ENCODE measurements around the gene ZDHHC11.
"Not testable (repeated sequence)": the region's sequence is repeated elsewhere in the genome, so short reads cannot be mapped to it uniquely, and the experiment has no call there.

Gene ZDHHC11

GRCh38 chr5:855771-856530, 5.2 kb upstream of the ZDHHC11 start:
- Mint-ChIP-seq H3K27me3 (peaks cover 21% of the 10 kb centered on the region), H3K27ac (no peak overlapping the region), H3K4me1 (no peaks in the 10 kb centered on the region), H3K4me3 (no peak overlapping the region), H3K9me3 (no peaks in the 10 kb centered on the region)
- peak; percentile 53 for ATAC-seq
- peak; percentile 26 to 28 for DNase-seq

- H3K27me3 Mint-ChIP-seq, result peaks cover 21% of the 10 kb centered on the region
- no peak for ATAC-seq
- no peak for DNase-seq
- no peaks in the 10 kb centered on the region for H3K9me3 Mint-ChIP-seq
- no peak overlapping the region for H3K27ac Mint-ChIP-seq
- H3K4me3 Mint-ChIP-seq, result no peak overlapping the region
- no peaks in the 10 kb centered on the region for H3K4me1 Mint-ChIP-seq
Observed at GRCh38 chr5:854966-855743, 4.4 kb upstream of the ZDHHC11 start.

GRCh38 chr5:854217-854616, 3.4 kb upstream of the ZDHHC11 start:
- Mint-ChIP-seq H3K27ac (no peak overlapping the region), H3K27me3 (peaks cover 21% of the 10 kb centered on the region), H3K4me1 (no peaks in the 10 kb centered on the region), H3K4me3 (no peak overlapping the region), H3K9me3 (no peaks in the 10 kb centered on the region)
- ATAC-seq (no peak), DNase-seq (no peak)

GRCh38 chr5:853416-854090, 2.8 kb upstream of the ZDHHC11 start:
- H3K27me3 Mint-ChIP-seq, result peaks cover 21% of the 10 kb centered on the region
- H3K27ac Mint-ChIP-seq, DNase-seq, H3K9me3 Mint-ChIP-seq, H3K4me1 Mint-ChIP-seq, ATAC-seq, H3K4me3 Mint-ChIP-seq: not testable (repeated sequence)

- Mint-ChIP-seq H3K9me3 (no peaks in the 10 kb centered on the region), H3K27me3 (peaks cover 21% of the 10 kb centered on the region), H3K4me1 (no peaks in the 10 kb centered on the region), H3K27ac (no peak overlapping the region), H3K4me3 (no peak overlapping the region)
- DNase-seq, result no peak
- ATAC-seq, result no peak
Observed at GRCh38 chr5:852431-853401, 1.9 kb upstream of the ZDHHC11 start.

DNA sequence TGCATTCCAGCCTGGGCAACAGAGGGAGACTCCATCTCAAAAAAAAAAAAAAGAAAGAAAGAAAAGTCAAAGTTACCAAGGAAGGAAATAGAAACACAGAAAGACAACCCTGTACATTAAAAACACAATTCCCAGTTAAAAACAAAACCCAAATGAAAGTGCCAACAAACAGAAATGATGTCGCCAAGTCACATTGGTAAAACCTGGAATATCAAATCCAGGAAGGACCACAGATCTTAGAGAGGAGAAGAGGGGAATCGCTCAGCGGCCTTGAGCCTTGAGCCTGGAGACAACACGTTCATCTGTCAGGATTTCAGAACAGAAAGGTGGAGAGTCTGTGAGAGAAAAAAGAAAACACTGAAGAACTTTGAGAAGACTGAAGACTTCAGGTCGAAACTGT, 1.2 kb upstream of the ZDHHC11 start:
- Mint-ChIP-seq H3K4me3 (no peak overlapping the region), H3K9me3 (peaks cover 0 to 1% of the 10 kb centered on the region in 2 donors), H3K27ac (no peak overlapping the region), H3K27me3 (peaks cover 21% of the 10 kb centered on the region), H3K4me1 (peaks cover under 1% of the 10 kb centered on the region)
- ATAC-seq (no peak), DNase-seq (no peak)

DNA sequence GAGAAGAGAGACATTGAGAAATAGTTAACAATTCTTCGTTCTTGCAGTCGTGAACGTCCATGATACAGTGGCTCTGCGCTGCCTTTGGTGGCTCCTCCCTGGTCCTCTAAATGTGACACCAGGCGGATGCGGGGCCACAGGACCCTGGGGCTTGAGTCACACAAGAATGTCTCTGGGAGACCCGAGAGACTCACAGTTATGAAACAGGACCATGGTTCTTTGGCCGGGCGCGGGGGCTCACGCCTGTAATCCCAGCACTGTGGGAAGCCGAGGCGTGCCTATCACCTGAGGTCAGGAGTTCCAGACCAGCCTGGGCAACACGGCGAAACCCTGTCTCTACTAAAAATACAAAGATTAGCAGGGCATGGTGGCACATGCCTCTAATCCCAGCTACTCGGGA, 767 bp upstream of the ZDHHC11 start:
- H3K27me3 Mint-ChIP-seq, result peaks cover 21% of the 10 kb centered on the region
- peaks cover 5% of the 10 kb centered on the region for H3K4me1 Mint-ChIP-seq
- no peak overlapping the region for H3K27ac Mint-ChIP-seq
- DNase-seq (no peak), ATAC-seq (no peak)
- peaks cover 0 to 6% of the 10 kb centered on the region in 2 donors for H3K9me3 Mint-ChIP-seq
- no peak overlapping the region for H3K4me3 Mint-ChIP-seq

DNA sequence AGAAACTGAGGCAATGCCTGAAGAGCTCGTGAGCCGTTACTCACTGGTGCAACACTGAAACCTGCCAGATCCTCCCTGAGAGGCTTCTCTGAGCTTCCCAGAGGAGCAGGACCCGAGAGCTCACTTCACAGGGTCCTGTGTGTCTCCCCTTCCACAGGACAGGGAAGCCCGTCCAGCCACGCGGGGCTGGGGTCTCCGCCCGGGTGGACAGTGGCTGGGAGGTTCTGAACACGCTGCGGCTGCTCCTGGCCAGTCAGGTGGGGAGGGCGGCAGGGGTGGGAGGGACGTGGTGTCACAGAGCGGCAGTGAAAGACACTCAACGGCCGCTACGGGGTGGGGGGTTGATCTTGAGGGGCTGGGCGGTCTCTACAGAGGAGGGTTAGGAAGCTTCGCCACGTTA, 290 bp upstream of the ZDHHC11 start:
- no peak for DNase-seq
- Mint-ChIP-seq H3K27me3 (peaks cover 21% of the 10 kb centered on the region), H3K9me3 (peaks cover 0 to 7% of the 10 kb centered on the region in 2 donors), H3K4me3 (no peak overlapping the region), H3K27ac (no peak overlapping the region), H3K4me1 (peaks cover 9% of the 10 kb centered on the region)
- no peak for ATAC-seq

DNA sequence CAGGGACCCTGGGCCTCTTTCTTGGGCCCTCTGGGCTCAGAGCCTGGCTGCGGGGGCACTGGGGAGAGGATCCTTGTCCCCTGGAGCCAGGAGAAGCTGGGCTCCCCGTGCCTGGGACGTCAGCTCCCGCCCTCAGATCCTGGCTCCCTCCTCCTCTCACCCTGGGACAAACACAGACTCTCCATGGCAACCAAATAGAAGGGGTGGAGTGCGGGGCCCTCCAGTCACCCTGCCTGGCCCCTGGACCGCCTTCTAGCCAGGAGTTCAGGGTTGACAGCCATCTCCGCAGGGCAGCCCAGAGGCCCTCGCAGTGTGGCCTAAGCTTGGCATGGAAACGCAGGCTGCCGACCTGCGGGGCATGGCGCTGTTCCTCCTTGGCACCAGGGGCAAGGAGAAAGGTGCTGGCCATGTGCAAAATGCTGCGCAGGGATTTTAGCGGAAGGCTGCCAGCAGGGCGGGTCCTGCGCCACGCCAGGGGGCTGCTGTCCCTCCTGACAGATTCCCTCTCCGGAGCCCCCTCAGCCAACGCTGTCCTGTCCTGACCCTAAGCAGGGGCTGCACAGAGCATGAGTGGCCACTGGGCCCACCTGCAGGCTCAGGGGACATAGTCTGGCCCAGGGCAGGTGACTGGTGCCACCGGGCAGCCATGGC, 1.0 kb downstream of the ZDHHC11 start:
- H3K4me1 Mint-ChIP-seq, result peaks cover 9% of the 10 kb centered on the region
- peaks cover 0 to 7% of the 10 kb centered on the region in 2 donors for H3K9me3 Mint-ChIP-seq
- H3K27ac Mint-ChIP-seq, result no peak overlapping the region
- H3K4me3 Mint-ChIP-seq, result no peak overlapping the region
- peaks cover 21% of the 10 kb centered on the region for H3K27me3 Mint-ChIP-seq
- ATAC-seq, result no peak
- peak in 1 of 2 donors; percentile 6 for DNase-seq

DNA sequence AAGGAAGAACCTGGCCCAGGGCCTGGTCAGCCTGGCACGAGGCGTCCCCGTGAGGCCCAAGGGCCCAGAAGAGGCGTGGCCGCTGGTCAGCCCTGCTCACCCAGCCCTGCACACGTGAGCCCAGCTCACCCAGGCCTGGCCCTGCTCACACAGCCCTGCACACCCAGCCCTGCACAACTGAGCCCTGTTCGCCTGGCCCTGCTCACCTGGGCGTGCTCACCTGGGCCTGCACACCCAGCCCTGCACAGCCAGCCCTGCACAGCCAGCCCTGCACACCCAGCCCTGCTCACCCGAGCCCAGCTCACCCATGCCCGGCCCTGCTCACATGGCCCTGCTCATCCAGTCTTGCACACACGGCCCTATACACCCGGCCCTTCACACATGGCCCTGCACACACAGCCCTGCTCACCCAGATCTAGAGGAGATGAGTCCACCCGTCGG, 2.1 kb downstream of the ZDHHC11 start:
- H3K4me3 Mint-ChIP-seq, result no peak overlapping the region
- ATAC-seq (no peak), DNase-seq (no peak)
- H3K27ac Mint-ChIP-seq, result no peak overlapping the region
- peaks cover 9% of the 10 kb centered on the region for H3K4me1 Mint-ChIP-seq
- H3K9me3 Mint-ChIP-seq, result peaks cover 0 to 7% of the 10 kb centered on the region in 2 donors
- H3K27me3 Mint-ChIP-seq, result peaks cover 21% of the 10 kb centered on the region

GRCh38 chr5:847736-848135, 3.0 kb downstream of the ZDHHC11 start:
- H3K27ac Mint-ChIP-seq, H3K9me3 Mint-ChIP-seq, ATAC-seq, H3K4me1 Mint-ChIP-seq, H3K4me3 Mint-ChIP-seq, DNase-seq: not testable (repeated sequence)
- H3K27me3 Mint-ChIP-seq, result peaks cover 16% of the 10 kb centered on the region

GRCh38 chr5:847212-847611, 3.6 kb downstream of the ZDHHC11 start:
- not testable (repeated sequence) for DNase-seq

DNA sequence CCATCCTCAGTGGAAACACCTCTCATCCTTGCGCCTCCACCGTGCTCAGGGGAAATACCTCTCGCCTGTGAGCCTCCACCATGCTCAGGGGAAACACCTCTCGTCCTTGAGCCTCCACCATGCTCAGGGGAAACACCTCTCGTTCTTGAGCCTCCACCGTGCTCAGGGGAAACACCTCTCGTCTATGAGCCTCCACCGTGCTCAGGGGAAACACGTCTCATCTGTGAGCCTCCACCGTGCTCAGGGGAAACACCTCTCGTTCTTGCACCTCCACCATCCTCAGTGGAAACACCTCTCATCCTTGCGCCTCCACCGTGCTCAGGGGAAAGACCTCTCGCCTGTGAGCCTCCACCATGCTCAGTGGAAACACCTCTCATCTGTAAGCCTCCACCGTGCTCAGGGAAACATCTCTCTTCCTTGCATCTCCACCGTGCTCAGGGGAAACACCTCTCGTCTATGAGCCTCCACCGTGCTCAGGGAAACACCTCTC, 4.1 kb downstream of the ZDHHC11 start:
- peak overlapping the region in 1 of 2 donors; percentile 12 for H3K27ac Mint-ChIP-seq

More at GRCh38 chr5:847212-847611, 3.6 kb downstream of the ZDHHC11 start:
- not testable (repeated sequence) for ATAC-seq, H3K4me3 Mint-ChIP-seq, H3K27ac Mint-ChIP-seq, H3K4me1 Mint-ChIP-seq, H3K9me3 Mint-ChIP-seq
- peaks cover 11% of the 10 kb centered on the region for H3K27me3 Mint-ChIP-seq

More for the DNA sequence above, 4.1 kb downstream of the ZDHHC11 start:
- ATAC-seq (peak; percentile 66), DNase-seq (peak; percentile 25 to 70)
- not testable (repeated sequence) for H3K4me3 Mint-ChIP-seq, H3K4me1 Mint-ChIP-seq, H3K27me3 Mint-ChIP-seq, H3K9me3 Mint-ChIP-seq

Measured in stimulated activated naive CD8-positive, alpha-beta T cell treated with anti-CD3 and anti-CD28 coated beads, Interleukin-15, amount 100 ng/mL, for 72 hours (primary cell).